Panc1 (cell line): Measurements from ENCODE around the gene TRIM29. TPM values are rescaled to one million over a fixed set of nuclear protein-coding genes. Genes with fewer than 3 reads are reported as not detected.

ENCODE experiments used
- ATAC-seq: fragments of 200-7000 bp; cut with Tn5 transposase; 2 replicates; pipeline ENCODE4 v1.9.1; 2020; ENCODE audit warnings: mild to moderate bottlenecking, moderate library complexity
- BruUV-seq: library from RNA; stranded (reverse); fragments of 400-500 nt; replicated peaks from 2 replicates; lab custom pipeline; 2021; lab: Mats Ljungman, UMichigan
- CTCF ChIA-PET: fragments of 300-600 bp; sonication (Branson Sonifier 250); formaldehyde crosslinking; loops from one replicate; lab custom pipeline; 2022; ENCODE audit warnings: antibody characterized with exemption; lab: Charles Lee
- POLR2A ChIA-PET: fragments of 300-600 bp; sonication (Branson Sonifier 250); formaldehyde crosslinking; loops from one replicate; lab custom pipeline; 2022; ENCODE audit warnings: antibody characterized with exemption; lab: Charles Lee
- DNase-seq: peaks from one replicate; pipeline ENCODE4 v3.0.0-alpha.2; 2010; ENCODE audit warnings: low read depth, low spot score
- H3K27ac ChIP-seq: 2 replicates; pipeline ENCODE4 v1.5.1; 2011; ENCODE audit warnings: mild to moderate bottlenecking, low read length, inconsistent platforms
- H3K27me3 ChIP-seq: fragments of 200-500 bp; sonication (Bioruptor generic); 2 replicates; pipeline ENCODE4 v1.6.0; 2014; ENCODE audit warnings: low read length, inconsistent platforms; ENCODE audit not compliant: control insufficient read depth, insufficient read depth
- H3K36me3 ChIP-seq: fragments of 200-500 bp; sonication (Bioruptor generic); 2 replicates; pipeline ENCODE4 v1.5.1; 2014; ENCODE audit warnings: inconsistent platforms, mild to moderate bottlenecking, low read length, moderate library complexity; ENCODE audit not compliant: control insufficient read depth, insufficient read depth
- H3K4me1 ChIP-seq: 2 replicates; pipeline ENCODE4 v1.5.1; 2011; ENCODE audit warnings: inconsistent platforms, mild to moderate bottlenecking, low read length, moderate library complexity; ENCODE audit not compliant: control insufficient read depth, insufficient read depth
- H3K4me3 ChIP-seq, 2 experiments: 2 replicates each; pipeline ENCODE4 v1.5.1; 2011 to 2012; ENCODE audit warnings: low read depth in 2 of 2, low read length in 2 of 2, mild to moderate bottlenecking in 2 of 2, inconsistent platforms in 1 of 2, moderate library complexity in 1 of 2
- H3K9me3 ChIP-seq: fragments of 200-500 bp; sonication (Bioruptor generic); 2 replicates; pipeline ENCODE4 v1.5.1; 2014; ENCODE audit warnings: low read depth, mild to moderate bottlenecking, inconsistent platforms, low read length, moderate library complexity; ENCODE audit not compliant: control insufficient read depth, insufficient read depth
- POLR2AphosphoS5 ChIP-seq: IDR thresholded peaks from 2 replicates; pipeline ENCODE4 v1.6.1; 2012; ENCODE audit warnings: mild to moderate bottlenecking, low read depth, low read length, moderate library complexity
- SIN3A ChIP-seq: IDR thresholded peaks from 2 replicates; pipeline ENCODE4 v1.6.1; 2012; ENCODE audit warnings: low read depth, mild to moderate bottlenecking, low read length, moderate library complexity, borderline replicate concordance; ENCODE audit not compliant: insufficient read depth
- TCF7L2 ChIP-seq: IDR thresholded peaks from 2 replicates; pipeline ENCODE4 v1.6.1; 2011; ENCODE audit warnings: mild to moderate bottlenecking, low read depth, low read length, inconsistent platforms
- in situ Hi-C: cut with HindIII; loops from 2 replicates; pipeline ENCODE4 v1.10.0; 2016; ENCODE audit warnings: low sequenced_read_pairs, low pct_unique_long_range_greater_than_20kb
- intact Hi-C: fragments of 100-400 bp; cut with micrococcal nuclease; formaldehyde crosslinking; loops from one replicate; pipeline ENCODE4 v1.10.0; 2022; ENCODE audit not compliant: unreplicated experiment
- total RNA-seq: library from RNA; stranded (reverse); gene quantifications from one replicate; pipeline ENCODE4 v1.2.1, GENCODE V29; 2021; ENCODE audit not compliant: unreplicated experiment
- TF ChIP-seq, protein P1 (sequence below): fragments of 450-650 bp; IDR thresholded peaks from 2 replicates; pipeline ENCODE4 v1.5.1; 2017; ENCODE audit warnings: mild to moderate bottlenecking
- TF ChIP-seq, protein P2 (sequence below), 2 experiments: IDR thresholded peaks; 2 replicates each; pipeline ENCODE4 v1.6.1; 2011 to 2012; ENCODE audit warnings: low read depth in 2 of 2, control low read depth in 1 of 2, low read length in 1 of 2, mild to moderate bottlenecking in 1 of 2, moderate library complexity in 1 of 2; ENCODE audit not compliant: insufficient read depth in 1 of 2

The TRIM29 gene
- total RNA-seq, 1 experiment from 2014 or later = 0.64 TPM

DNA sequence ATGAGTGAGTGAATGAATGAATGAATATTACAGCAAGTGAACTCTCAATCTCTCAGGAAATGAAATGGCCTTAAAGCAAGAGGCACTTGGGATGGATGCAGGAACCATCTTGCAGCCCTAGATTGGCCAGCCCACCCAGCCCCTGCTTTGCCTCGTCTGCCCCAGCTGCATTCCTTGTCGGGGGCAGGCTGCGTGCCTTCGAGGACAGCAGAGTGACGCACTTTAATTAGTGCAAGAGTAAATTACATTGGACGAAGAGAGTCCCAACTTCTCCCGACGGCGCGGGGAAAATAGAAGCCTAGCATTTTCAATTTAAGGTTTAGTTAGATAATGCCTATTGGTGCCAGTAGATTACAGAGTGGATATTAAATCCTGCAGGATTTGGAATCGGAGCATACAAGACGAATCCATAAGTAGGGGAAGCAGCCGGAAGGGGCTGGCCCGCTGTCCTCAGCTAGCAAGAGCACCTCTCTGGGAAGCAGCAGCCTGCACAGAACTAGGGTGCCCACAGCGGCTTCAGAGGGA lies 33.8 kb downstream of the TRIM29 start:
- peaks cover 12% of the 10 kb centered on the region for H3K27me3 ChIP-seq
- H3K9me3 ChIP-seq = no peaks in the 10 kb centered on the region
- TF ChIP-seq SIN3A (no peak), TCF7L2 (no peak), POLR2AphosphoS5 (no peak)
- TF ChIP-seq, protein P1, sequence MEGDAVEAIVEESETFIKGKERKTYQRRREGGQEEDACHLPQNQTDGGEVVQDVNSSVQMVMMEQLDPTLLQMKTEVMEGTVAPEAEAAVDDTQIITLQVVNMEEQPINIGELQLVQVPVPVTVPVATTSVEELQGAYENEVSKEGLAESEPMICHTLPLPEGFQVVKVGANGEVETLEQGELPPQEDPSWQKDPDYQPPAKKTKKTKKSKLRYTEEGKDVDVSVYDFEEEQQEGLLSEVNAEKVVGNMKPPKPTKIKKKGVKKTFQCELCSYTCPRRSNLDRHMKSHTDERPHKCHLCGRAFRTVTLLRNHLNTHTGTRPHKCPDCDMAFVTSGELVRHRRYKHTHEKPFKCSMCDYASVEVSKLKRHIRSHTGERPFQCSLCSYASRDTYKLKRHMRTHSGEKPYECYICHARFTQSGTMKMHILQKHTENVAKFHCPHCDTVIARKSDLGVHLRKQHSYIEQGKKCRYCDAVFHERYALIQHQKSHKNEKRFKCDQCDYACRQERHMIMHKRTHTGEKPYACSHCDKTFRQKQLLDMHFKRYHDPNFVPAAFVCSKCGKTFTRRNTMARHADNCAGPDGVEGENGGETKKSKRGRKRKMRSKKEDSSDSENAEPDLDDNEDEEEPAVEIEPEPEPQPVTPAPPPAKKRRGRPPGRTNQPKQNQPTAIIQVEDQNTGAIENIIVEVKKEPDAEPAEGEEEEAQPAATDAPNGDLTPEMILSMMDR = no peak
- TF ChIP-seq, protein P2, sequence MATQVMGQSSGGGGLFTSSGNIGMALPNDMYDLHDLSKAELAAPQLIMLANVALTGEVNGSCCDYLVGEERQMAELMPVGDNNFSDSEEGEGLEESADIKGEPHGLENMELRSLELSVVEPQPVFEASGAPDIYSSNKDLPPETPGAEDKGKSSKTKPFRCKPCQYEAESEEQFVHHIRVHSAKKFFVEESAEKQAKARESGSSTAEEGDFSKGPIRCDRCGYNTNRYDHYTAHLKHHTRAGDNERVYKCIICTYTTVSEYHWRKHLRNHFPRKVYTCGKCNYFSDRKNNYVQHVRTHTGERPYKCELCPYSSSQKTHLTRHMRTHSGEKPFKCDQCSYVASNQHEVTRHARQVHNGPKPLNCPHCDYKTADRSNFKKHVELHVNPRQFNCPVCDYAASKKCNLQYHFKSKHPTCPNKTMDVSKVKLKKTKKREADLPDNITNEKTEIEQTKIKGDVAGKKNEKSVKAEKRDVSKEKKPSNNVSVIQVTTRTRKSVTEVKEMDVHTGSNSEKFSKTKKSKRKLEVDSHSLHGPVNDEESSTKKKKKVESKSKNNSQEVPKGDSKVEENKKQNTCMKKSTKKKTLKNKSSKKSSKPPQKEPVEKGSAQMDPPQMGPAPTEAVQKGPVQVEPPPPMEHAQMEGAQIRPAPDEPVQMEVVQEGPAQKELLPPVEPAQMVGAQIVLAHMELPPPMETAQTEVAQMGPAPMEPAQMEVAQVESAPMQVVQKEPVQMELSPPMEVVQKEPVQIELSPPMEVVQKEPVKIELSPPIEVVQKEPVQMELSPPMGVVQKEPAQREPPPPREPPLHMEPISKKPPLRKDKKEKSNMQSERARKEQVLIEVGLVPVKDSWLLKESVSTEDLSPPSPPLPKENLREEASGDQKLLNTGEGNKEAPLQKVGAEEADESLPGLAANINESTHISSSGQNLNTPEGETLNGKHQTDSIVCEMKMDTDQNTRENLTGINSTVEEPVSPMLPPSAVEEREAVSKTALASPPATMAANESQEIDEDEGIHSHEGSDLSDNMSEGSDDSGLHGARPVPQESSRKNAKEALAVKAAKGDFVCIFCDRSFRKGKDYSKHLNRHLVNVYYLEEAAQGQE (IDR thresholded peaks at IDR 0.05; ENCODE audit: insufficient read depth in 1 of 2, low read depth in 2 of 2, low read length in 1 of 2) = no peak
- no TSS peak for BruUV-seq
- in situ Hi-C loops = no loop called here
- intact Hi-C loops = loop anchor here (10.0 kb wide), 1 partner anchor 379 kb away; the partner anchor contains the start of gene NECTIN1
- H3K4me3 ChIP-seq = no peak overlapping the region
- H3K4me1 ChIP-seq = no peaks in the 10 kb centered on the region
- CTCF ChIA-PET = no interaction called here
- ATAC-seq (no peak), DNase-seq (no peak)
- no peaks in the 10 kb centered on the region for H3K36me3 ChIP-seq
- POLR2A ChIA-PET = no interaction called here
- H3K27ac ChIP-seq = no peak overlapping the region

DNA sequence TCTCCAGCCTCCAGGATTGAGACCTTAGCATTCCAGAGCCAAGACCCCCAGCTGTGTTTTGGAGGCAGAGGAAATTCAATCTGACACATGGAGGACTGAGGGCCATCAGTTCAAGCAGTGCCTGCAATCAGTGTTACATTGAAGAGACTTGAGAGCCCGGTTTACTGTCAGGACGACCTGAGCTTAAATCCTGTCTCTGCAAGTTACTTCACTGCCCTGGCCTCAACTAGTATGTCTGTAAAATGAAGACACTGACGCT lies 35.1 kb downstream of the TRIM29 start:
- POLR2A ChIA-PET = no interaction called here
- TF ChIP-seq SIN3A (no peak), POLR2AphosphoS5 (no peak), TCF7L2 (no peak)
- TF ChIP-seq, protein P1 = no peak
- TF ChIP-seq, protein P2 (IDR thresholded peaks at IDR 0.05; ENCODE audit: insufficient read depth in 1 of 2, low read depth in 2 of 2, low read length in 1 of 2) = no peak
- no peak overlapping the region for H3K4me3 ChIP-seq
- intact Hi-C loops = loop anchor here (10.0 kb wide), 1 partner anchor 378 kb away; the partner anchor contains the start of gene NECTIN1
- H3K9me3 ChIP-seq = no peaks in the 10 kb centered on the region
- in situ Hi-C loops = no loop called here
- H3K27me3 ChIP-seq = peaks cover 12% of the 10 kb centered on the region
- H3K4me1 ChIP-seq = no peaks in the 10 kb centered on the region
- no peaks in the 10 kb centered on the region for H3K36me3 ChIP-seq
- CTCF ChIA-PET = interaction anchor here (0.7 kb wide), 2 partner anchors 405 to 484 kb away, joined by 3 read pairs; no protein-coding TSS in a partner anchor
- no peak for DNase-seq
- no peak overlapping the region for H3K27ac ChIP-seq
- no peak for ATAC-seq
- BruUV-seq = no TSS peak
